Subcutaneous abdominal adipose tissue (tissue), 5 donors: ENCODE results near the gene CASK.
"Not testable (repeated sequence)": the region's sequence is repeated elsewhere in the genome, so short reads cannot be mapped to it uniquely, and the experiment has no call there.

ENCODE experiments used
- H3K27ac ChIP-seq: one replicate; pipeline ENCODE4 v1.7.0; 2013; ENCODE audit warnings: low read depth, mild to moderate bottlenecking, inconsistent platforms, low read length, moderate library complexity
- H3K27me3 ChIP-seq, 5 donors: one replicate each; pipeline ENCODE4 v1.7.0; 2013; ENCODE audit warnings: low read length in 5 of 5, inconsistent platforms in 1 of 5; ENCODE audit not compliant: control insufficient read depth in 5 of 5, insufficient read depth in 4 of 5
- H3K36me3 ChIP-seq, 5 donors: one replicate each; pipeline ENCODE4 v1.7.0; 2013; ENCODE audit warnings: low read length in 5 of 5; ENCODE audit not compliant: control insufficient read depth in 5 of 5, insufficient read depth in 5 of 5
- H3K4me1 ChIP-seq, 5 donors: one replicate each; pipeline ENCODE4 v1.7.0; 2013; ENCODE audit warnings: low read length in 5 of 5, mild to moderate bottlenecking in 3 of 5, moderate library complexity in 1 of 5; ENCODE audit not compliant: control insufficient read depth in 5 of 5, insufficient read depth in 5 of 5
- H3K4me3 ChIP-seq, 5 donors: one replicate each; pipeline ENCODE4 v1.7.0; 2013; ENCODE audit warnings: low read length in 5 of 5, low read depth in 1 of 5
- H3K9ac ChIP-seq, 5 donors: one replicate each; pipeline ENCODE4 v1.7.0; 2013; ENCODE audit warnings: low read length in 5 of 5, mild to moderate bottlenecking in 4 of 5, moderate library complexity in 3 of 5
- H3K9me3 ChIP-seq, 5 donors: one replicate each; pipeline ENCODE4 v1.7.0; 2013; ENCODE audit warnings: low read length in 5 of 5; ENCODE audit not compliant: control insufficient read depth in 5 of 5
- donor health status: healthy.
- donor health status: healthy.
- donor health status: healthy.
- donor health status: healthy.
- donor health status: healthy.

CASK gene

DNA sequence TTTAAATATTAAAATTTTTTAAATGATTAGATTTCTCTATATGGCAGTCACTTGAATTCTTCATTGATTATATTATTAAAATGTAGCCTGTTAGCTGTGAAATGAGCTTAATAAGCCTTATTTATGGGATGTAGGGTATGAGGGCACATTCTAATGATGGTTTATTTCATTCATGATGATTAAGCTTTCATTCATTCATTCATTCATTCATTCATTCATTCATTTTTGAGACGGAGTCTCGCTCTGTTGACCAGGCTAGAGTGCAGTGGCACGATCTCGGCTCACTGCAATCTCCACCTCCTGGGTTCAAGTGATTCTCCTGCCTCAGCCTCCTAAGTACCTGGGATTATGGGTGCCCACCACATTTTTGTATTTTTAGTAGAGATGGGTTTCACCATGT, 317.3 kb downstream of the CASK start:
- not testable (repeated sequence) for H3K27me3 ChIP-seq, H3K9ac ChIP-seq, H3K27ac ChIP-seq, H3K4me3 ChIP-seq, H3K4me1 ChIP-seq, H3K9me3 ChIP-seq, H3K36me3 ChIP-seq

DNA sequence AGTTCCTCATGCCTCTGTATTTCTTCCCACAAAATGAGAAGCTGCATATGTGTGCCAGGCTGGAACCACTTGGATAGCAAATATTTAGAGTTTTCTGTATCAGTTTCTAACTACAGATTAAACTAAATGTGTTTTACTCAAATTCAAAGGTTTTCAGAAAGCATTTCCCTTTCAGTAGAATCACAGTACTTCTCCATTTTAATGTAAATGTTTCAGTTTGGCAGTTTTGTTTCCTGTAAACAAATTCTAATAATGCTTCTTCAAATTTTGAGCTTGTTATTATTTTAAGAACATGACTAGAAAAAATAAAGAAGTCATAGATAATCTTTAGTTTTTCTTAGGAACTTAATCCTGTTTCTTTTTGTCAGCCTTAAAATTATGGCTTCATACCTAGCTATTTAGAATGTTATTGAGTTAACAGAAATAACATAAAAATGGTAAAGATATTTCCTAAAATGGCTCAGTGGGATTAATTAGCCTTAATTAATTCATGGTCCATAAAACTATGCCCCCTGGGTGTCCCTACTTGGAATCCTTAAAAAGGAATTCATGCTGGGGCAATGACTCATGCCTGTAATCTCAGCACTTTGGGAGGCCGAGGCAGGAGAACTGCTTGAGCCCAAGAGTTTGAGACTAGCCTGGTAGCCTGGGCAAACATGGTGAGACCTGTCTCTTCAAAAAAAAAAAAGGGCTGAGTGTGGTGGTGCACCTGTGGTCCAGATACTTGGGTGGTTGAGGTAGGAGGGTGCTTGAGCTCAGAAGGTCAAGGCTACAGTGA, 318.4 kb downstream of the CASK start:
- H3K4me1 ChIP-seq = no peaks in the 10 kb centered on the region
- H3K27ac ChIP-seq = no peak overlapping the region
- no peaks in the 10 kb centered on the region for H3K27me3 ChIP-seq
- H3K9me3 ChIP-seq = no peaks in the 10 kb centered on the region
- no peak overlapping the region for H3K9ac ChIP-seq
- H3K4me3 ChIP-seq = no peak overlapping the region
- H3K36me3 ChIP-seq = no peaks in the 10 kb centered on the region

DNA sequence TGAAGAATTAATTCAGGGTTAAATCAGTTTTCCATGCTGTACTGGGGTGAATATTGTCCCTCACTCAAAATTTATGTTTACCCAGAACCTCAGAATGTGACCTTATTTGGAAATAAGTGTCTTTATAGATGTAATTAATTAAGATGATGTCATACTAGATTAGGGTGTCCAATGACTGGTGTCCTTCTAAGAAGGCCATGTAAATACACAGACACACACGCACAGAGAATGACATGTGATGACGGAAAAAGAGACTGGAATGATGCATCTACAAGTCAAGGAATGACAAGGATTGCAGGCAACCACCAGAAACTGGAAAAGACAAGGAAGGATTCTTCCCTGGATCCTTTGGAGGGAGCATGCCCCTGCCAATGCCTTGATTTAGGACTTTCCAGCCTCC, 319.2 kb downstream of the CASK start:
- Histone ChIP-seq H3K4me3 (no peak overlapping the region), H3K27ac (no peak overlapping the region), H3K9me3 (no peaks in the 10 kb centered on the region), H3K36me3 (no peaks in the 10 kb centered on the region), H3K27me3 (no peaks in the 10 kb centered on the region), H3K4me1 (peaks cover 0 to 7% (median 0%) of the 10 kb centered on the region in 5 donors), H3K9ac (no peak overlapping the region)

DNA sequence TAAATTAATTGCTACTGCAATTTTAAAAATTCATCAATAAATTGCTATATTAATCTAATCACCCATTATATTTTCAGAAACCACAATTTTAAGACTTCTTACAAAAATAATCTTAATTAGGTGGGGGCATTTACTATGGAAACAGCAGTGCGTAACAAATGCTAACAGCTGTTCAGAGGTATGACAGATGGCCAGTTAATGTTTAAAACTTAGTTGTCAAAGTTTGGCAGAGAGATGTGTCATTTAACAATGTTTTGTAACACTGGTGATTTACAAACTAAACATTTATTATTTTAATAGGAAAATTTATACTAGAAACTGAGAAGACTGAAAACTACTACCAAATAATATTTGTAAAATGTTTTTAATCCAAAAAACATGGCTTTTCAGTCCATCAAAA, 319.8 kb downstream of the CASK start:
- H3K27ac ChIP-seq = no peak overlapping the region
- H3K9ac ChIP-seq = no peak overlapping the region
- H3K4me1 ChIP-seq = peaks cover 0 to 7% (median 0%) of the 10 kb centered on the region in 5 donors
- no peaks in the 10 kb centered on the region for H3K27me3 ChIP-seq
- H3K4me3 ChIP-seq = no peak overlapping the region
- no peaks in the 10 kb centered on the region for H3K9me3 ChIP-seq
- H3K36me3 ChIP-seq = no peaks in the 10 kb centered on the region

DNA sequence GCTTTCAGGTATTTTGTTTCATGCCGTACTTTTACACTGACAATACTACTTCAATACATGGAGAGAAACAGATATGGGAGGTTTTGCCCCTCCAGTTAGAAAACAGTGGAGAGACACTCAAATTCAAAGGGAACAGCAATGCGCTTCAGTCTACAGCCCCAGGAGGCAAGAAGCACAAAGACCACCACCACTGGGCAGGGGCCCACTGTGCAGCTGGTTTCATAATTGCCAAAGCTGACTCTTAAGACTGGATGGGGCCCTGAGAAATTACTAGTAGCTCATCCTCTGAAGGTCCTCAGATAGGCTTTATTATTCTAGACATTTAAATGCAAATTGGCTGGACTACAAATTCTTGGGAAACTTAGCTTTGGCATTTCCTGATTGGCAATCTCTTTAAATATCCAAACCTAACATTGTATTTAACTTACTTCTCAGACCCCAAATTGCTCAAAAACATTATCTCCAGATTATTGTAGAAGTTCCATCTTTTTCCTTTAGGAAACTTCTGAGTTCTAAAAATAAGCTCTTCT, 320.5 kb downstream of the CASK start:
- Histone ChIP-seq H3K9ac (no peak overlapping the region), H3K9me3 (no peaks in the 10 kb centered on the region), H3K4me3 (no peak overlapping the region), H3K36me3 (no peaks in the 10 kb centered on the region), H3K4me1 (peaks cover 0 to 7% (median 0%) of the 10 kb centered on the region in 5 donors), H3K27me3 (no peaks in the 10 kb centered on the region), H3K27ac (no peak overlapping the region)

DNA sequence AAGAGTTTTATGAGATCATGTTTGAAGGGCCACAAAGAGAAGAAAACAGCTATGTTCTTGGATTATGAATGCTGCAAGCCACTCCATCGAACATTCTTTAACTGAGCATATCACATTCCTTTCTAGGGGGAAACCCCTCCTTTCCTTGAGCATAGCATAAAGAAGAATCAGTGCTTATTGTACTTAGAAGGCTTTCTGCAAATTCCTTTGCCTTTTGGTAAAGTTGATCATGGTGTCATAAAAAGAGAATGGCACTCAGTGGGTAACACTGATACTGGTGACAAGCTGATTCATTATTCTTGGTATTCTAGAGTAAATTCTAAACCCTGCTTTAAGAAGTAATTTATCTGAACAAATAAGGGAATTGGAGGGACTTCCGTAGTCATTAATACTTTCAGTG, 323.1 kb downstream of the CASK start:
- Histone ChIP-seq H3K27ac (no peak overlapping the region), H3K9ac (no peak overlapping the region), H3K4me3 (no peak overlapping the region), H3K27me3 (no peaks in the 10 kb centered on the region), H3K9me3 (no peaks in the 10 kb centered on the region), H3K4me1 (peaks cover 0 to 7% (median 0%) of the 10 kb centered on the region in 5 donors), H3K36me3 (no peaks in the 10 kb centered on the region)

DNA sequence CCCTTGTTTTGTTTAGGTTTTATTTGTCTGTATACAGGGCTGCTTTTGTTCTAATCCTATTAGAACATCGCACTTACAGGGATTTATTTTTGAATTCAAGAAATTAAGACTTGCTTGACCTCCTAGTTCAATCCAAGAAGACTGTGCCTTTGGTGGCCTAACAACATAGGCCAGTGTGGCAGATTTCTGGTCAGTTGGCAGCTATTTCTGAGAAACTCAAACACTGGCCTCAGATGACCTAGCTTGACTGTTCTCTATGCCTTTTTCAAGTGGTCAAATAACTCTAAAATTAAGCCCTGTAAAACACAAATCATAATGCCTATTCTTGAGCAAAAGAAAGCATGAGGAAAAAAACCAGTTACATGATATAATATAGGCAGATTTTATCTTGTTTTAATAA, 323.8 kb downstream of the CASK start:
- Histone ChIP-seq H3K9ac (no peak overlapping the region), H3K27me3 (peaks cover 0 to 2% (median 0%) of the 10 kb centered on the region in 5 donors), H3K9me3 (no peaks in the 10 kb centered on the region), H3K27ac (no peak overlapping the region), H3K4me3 (no peak overlapping the region), H3K4me1 (peaks cover 0 to 7% (median 0%) of the 10 kb centered on the region in 5 donors), H3K36me3 (no peaks in the 10 kb centered on the region)

DNA sequence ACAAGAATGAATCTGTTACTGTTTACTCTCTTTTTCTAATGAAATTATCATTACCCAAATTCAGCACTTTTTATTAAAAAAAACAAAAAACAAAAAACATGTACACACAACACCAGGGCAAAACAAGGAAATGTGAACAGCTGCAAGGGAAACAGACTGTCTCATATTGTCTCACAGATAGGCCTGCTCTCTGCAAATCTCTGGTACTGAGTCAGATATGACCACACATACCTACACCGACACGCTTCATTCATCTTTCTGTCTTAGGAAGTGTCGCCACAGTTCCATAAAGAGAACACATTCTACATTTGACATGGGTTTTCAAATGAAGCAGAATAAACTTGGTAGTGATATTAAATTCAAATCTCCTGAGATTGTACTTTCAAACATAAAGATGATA, 326.8 kb downstream of the CASK start:
- no peak overlapping the region for H3K9ac ChIP-seq

DNA sequence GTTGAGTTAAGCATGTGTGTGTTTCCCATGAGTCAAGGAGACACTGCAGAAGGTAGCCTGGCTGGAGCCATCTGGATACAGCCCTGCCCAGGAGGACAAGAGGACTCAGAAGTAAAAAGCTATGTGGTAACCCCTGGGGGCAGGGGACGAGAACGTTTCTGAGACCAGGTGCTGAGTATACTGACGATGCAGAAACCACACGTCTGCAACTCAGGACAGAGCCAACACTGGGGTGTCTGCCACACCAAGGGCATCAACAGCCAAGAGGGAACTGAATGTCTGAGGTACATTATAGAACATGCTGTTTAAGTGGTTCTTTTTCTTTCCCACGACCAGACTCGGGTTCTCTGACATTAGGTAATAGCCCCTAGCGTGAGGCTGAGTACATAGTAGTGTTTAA, 328.7 kb downstream of the CASK start:
- Histone ChIP-seq H3K27ac (no peak overlapping the region), H3K4me3 (no peak overlapping the region), H3K9me3 (no peaks in the 10 kb centered on the region), H3K9ac (no peak overlapping the region), H3K4me1 (peaks cover 0 to 8% (median 2%) of the 10 kb centered on the region in 5 donors), H3K27me3 (peaks cover 0 to 6% (median 4%) of the 10 kb centered on the region in 5 donors), H3K36me3 (no peaks in the 10 kb centered on the region)

More for the DNA sequence above, 326.8 kb downstream of the CASK start:
- no peak overlapping the region for H3K4me3 ChIP-seq
- no peak overlapping the region for H3K27ac ChIP-seq
- H3K27me3 ChIP-seq = peaks cover 0 to 6% (median 4%) of the 10 kb centered on the region in 5 donors
- no peaks in the 10 kb centered on the region for H3K36me3 ChIP-seq
- H3K9me3 ChIP-seq = no peaks in the 10 kb centered on the region
- H3K4me1 ChIP-seq = peaks cover 0 to 7% (median 0%) of the 10 kb centered on the region in 5 donors

DNA sequence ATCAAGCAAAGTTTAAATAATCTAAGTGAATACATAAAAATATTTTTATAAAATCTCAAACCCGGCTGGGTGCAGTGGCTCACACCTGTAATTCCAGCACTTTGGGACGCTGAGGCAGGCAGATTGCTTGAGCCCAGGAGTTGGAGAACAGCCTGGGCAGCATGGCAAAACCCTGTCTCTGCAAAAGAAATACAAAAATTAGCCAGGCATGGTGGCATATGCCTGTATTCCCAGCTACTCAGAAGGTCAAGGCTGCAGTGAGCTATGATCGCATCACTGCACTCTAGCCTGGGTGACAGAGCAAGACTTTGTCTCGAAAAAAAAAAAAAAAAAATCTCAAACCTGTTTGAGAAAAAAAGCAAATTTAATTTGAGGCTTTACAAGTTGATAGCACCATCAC, 331.4 kb downstream of the CASK start:
- no peak overlapping the region for H3K4me3 ChIP-seq
- no peaks in the 10 kb centered on the region for H3K9me3 ChIP-seq
- H3K36me3 ChIP-seq = no peaks in the 10 kb centered on the region
- H3K27ac ChIP-seq = no peak overlapping the region
- peaks cover 0 to 5% (median 0%) of the 10 kb centered on the region in 5 donors for H3K4me1 ChIP-seq
- no peak overlapping the region for H3K9ac ChIP-seq
- peaks cover 0 to 6% (median 4%) of the 10 kb centered on the region in 5 donors for H3K27me3 ChIP-seq
